Suprapubic skin (tissue), 4 donors: ENCODE results near the gene SLC22A4. TPM values are rescaled to one million over a fixed set of nuclear protein-coding genes. Genes with fewer than 3 reads are reported as not detected.

Experiments
- DNase-seq, 2 donors: peaks; one replicate each; pipeline ENCODE4 v3.0.0-alpha.2; 2019; ENCODE audit warnings: low spot score in 2 of 2
- H3K27ac ChIP-seq: fragments of 200-600 bp; sonication (generic); one replicate; pipeline ENCODE4 v1.5.1; 2019
- H3K27me3 ChIP-seq: fragments of 200-600 bp; sonication (generic); one replicate; pipeline ENCODE4 v1.5.1; 2019
- H3K36me3 ChIP-seq: fragments of 200-600 bp; sonication (generic); one replicate; pipeline ENCODE4 v1.5.1; 2019
- H3K4me1 ChIP-seq: fragments of 200-600 bp; sonication (generic); one replicate; pipeline ENCODE4 v1.5.1; 2019
- H3K4me3 ChIP-seq: fragments of 200-600 bp; sonication (generic); one replicate; pipeline ENCODE4 v1.5.1; 2019; ENCODE audit warnings: mild to moderate bottlenecking
- H3K9me3 ChIP-seq: fragments of 200-600 bp; sonication (generic); one replicate; pipeline ENCODE4 v1.5.1; 2019
- CTCF ChIP-seq, 2 donors: fragments of 200-600 bp in 1 of 2; fragments of 450-650 bp in 1 of 2; sonication (generic) in 1 of 2; IDR thresholded peaks; one replicate each; pipeline ENCODE4 v1.5.1; 2016 to 2019; ENCODE audit warnings: antibody characterized with exemption in 2 of 2, mild to moderate bottlenecking in 1 of 2, moderate library complexity in 1 of 2
- EP300 ChIP-seq: sonication (generic); formaldehyde crosslinking; IDR thresholded peaks from one replicate; pipeline ENCODE4 v1.6.1; 2017; ENCODE audit warnings: antibody characterized with exemption
- POLR2A ChIP-seq, 2 donors: fragments of 450-650 bp; IDR thresholded peaks; one replicate each; pipeline ENCODE4 v1.6.1; 2017; ENCODE audit warnings: antibody characterized with exemption in 2 of 2, mild to moderate bottlenecking in 2 of 2, moderate library complexity in 2 of 2
- POLR2AphosphoS5 ChIP-seq, 3 donors: sonication (generic); formaldehyde crosslinking; IDR thresholded peaks; one replicate each; pipeline ENCODE4 v1.6.1; 2017; ENCODE audit warnings: antibody characterized with exemption in 3 of 3
- WGBS: methylation state at CpG from one replicate; pipeline ENCODE4 v1.1.5; 2018; 5-methylcytosine and 5-hydroxymethylcytosine counted together
- total RNA-seq, 4 donors: library from RNA; depleted of rRNA; stranded (reverse); fragments of >200 nt; gene quantifications; one replicate each; pipeline ENCODE4 v1.1.0, GENCODE V29; 2016

SLC22A4 gene
- total RNA-seq, 4 donors from 2014 or later = 0.32 to 1.9 (median 1.3) TPM

GRCh38 chr5:132315529-132316067 lies 21.4 kb downstream of the SLC22A4 start:
- no peaks in the 10 kb centered on the region for H3K9me3 ChIP-seq
- no peak overlapping the region for H3K27ac ChIP-seq
- no peak overlapping the region for H3K4me3 ChIP-seq
- 71% methylated on average over 4 of the region's 5 CpGs for WGBS
- H3K36me3 ChIP-seq = no peaks in the 10 kb centered on the region
- no peak for DNase-seq
- TF ChIP-seq CTCF (IDR thresholded peaks at IDR 0.05) (no peak), EP300 (no peak), POLR2A (IDR thresholded peaks at IDR 0.05) (no peak), POLR2AphosphoS5 (IDR thresholded peaks at IDR 0.05) (no peak)
- no peaks in the 10 kb centered on the region for H3K27me3 ChIP-seq
- peaks cover 5% of the 10 kb centered on the region for H3K4me1 ChIP-seq

- DNase-seq = no peak
- H3K27me3 ChIP-seq = no peaks in the 10 kb centered on the region
- WGBS = 96% methylated on average over 1 of the region's 1 CpG
- no peaks in the 10 kb centered on the region for H3K36me3 ChIP-seq
- H3K4me3 ChIP-seq = no peak overlapping the region
- no peaks in the 10 kb centered on the region for H3K4me1 ChIP-seq
- no peak overlapping the region for H3K27ac ChIP-seq
- H3K9me3 ChIP-seq = no peaks in the 10 kb centered on the region
- TF ChIP-seq POLR2A (IDR thresholded peaks at IDR 0.05) (no peak), POLR2AphosphoS5 (IDR thresholded peaks at IDR 0.05) (no peak), CTCF (IDR thresholded peaks at IDR 0.05) (no peak), EP300 (no peak)
Observed at GRCh38 chr5:132319975-132320374, 25.8 kb downstream of the SLC22A4 start.

GRCh38 chr5:132321109-132321721 lies 27.0 kb downstream of the SLC22A4 start:
- H3K36me3 ChIP-seq = no peaks in the 10 kb centered on the region
- 100% methylated on average over 3 of the region's 3 CpGs for WGBS
- no peak overlapping the region for H3K27ac ChIP-seq
- no peaks in the 10 kb centered on the region for H3K4me1 ChIP-seq
- no peaks in the 10 kb centered on the region for H3K9me3 ChIP-seq
- DNase-seq = no peak
- no peak for TF ChIP-seq EP300
- TF ChIP-seq POLR2A (IDR thresholded peaks at IDR 0.05) = no peak
- no peak for TF ChIP-seq CTCF (IDR thresholded peaks at IDR 0.05)
- TF ChIP-seq POLR2AphosphoS5 (IDR thresholded peaks at IDR 0.05) = no peak
- H3K27me3 ChIP-seq = no peaks in the 10 kb centered on the region
- no peak overlapping the region for H3K4me3 ChIP-seq

- Histone ChIP-seq H3K27me3 (no peaks in the 10 kb centered on the region), H3K9me3 (no peaks in the 10 kb centered on the region), H3K27ac (no peak overlapping the region), H3K4me3 (no peak overlapping the region), H3K4me1 (no peaks in the 10 kb centered on the region), H3K36me3 (no peaks in the 10 kb centered on the region)
- TF ChIP-seq POLR2A (IDR thresholded peaks at IDR 0.05) = no peak
- no peak for TF ChIP-seq POLR2AphosphoS5 (IDR thresholded peaks at IDR 0.05)
- no peak for TF ChIP-seq EP300
- no peak for TF ChIP-seq CTCF (IDR thresholded peaks at IDR 0.05)
- no peak for DNase-seq
- WGBS = 80% methylated on average over 10 of the region's 11 CpGs
Observed at GRCh38 chr5:132322266-132322665, 28.1 kb downstream of the SLC22A4 start.

GRCh38 chr5:132323202-132323601 lies 29.0 kb downstream of the SLC22A4 start:
- no peak for TF ChIP-seq POLR2AphosphoS5 (IDR thresholded peaks at IDR 0.05)
- no peak for TF ChIP-seq EP300
- TF ChIP-seq POLR2A (IDR thresholded peaks at IDR 0.05) = no peak
- no peak for TF ChIP-seq CTCF (IDR thresholded peaks at IDR 0.05)
- no peak for DNase-seq
- H3K27me3 ChIP-seq = no peaks in the 10 kb centered on the region
- H3K4me1 ChIP-seq = no peaks in the 10 kb centered on the region
- no peak overlapping the region for H3K4me3 ChIP-seq
- 83% methylated on average over 5 of the region's 5 CpGs for WGBS
- no peaks in the 10 kb centered on the region for H3K36me3 ChIP-seq
- no peaks in the 10 kb centered on the region for H3K9me3 ChIP-seq
- no peak overlapping the region for H3K27ac ChIP-seq
